NCI-H345 treated with DMSO at 0.1 percent for 48 hours (cell line): ENCODE data around the gene ATP1B2.

Experiments
- DNase-seq: peaks from one replicate; lab custom pipeline; 2025; ENCODE audit not compliant: unreplicated experiment; lab: John Stamatoyannopoulos, UW

The ATP1B2 gene

DNA sequence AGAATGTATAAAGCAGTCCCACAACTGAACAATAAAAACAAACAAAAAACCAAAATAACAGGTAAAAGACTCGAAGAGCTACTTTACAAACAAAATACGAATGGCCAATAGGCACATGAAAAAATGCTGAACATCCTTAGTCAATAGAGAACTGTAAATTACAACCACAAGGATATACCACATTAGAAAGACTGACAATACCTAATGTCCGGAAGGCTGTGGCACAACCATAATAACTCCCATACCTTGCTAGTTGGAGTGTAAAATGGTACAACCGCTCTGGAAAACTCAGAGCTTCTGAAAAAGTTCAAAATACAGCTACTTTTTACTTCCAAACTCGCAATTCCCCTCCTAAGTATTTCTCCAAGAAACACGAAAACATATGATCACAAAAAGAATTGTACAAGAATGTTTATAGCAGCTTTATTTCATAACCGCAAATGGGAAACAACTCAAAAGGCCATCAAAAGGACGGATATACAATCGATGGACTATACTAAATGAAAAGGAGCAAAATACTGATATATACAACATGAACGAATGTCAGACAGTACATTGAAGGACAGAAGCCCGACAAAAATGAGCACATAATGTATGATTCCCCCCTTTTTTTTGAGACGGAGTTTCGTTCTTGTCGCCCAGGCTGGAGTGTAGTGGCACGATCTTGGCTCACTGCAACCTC, 34.3 kb downstream of the ATP1B2 start:
- no peak for DNase-seq

DNA sequence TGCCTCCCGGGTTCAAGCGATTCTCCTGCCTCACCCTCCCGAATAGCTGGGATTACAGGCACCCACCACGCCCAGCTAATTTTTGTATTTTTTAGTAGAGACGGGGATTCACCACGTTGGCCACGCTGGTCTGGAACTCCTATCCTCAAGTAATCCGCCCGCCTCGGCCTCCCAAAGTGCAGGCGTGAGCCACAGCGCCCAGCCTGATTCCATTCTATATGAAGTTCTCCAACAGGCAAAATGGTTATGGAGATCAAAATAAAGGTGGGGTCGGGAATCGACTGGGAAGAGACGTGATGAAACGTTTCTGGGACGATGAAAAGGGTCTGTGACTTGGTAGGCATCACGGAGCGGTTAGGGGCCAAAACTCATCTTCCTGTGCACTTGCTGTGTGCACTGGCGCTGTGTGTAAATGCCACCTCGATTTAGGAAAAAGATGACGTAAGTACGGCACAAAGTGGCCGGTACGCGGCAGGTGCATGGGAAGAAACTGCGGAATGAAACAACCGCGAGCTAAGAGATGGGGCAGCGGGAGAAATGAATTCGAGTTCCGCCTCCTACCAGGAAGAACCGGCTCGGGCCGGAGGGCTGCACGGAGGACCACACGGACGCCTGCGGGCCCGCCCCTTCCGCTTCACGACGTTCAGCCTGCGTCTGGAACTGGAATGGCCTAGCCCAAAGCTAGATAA, 35.0 kb downstream of the ATP1B2 start:
- DNase-seq, result no peak

DNA sequence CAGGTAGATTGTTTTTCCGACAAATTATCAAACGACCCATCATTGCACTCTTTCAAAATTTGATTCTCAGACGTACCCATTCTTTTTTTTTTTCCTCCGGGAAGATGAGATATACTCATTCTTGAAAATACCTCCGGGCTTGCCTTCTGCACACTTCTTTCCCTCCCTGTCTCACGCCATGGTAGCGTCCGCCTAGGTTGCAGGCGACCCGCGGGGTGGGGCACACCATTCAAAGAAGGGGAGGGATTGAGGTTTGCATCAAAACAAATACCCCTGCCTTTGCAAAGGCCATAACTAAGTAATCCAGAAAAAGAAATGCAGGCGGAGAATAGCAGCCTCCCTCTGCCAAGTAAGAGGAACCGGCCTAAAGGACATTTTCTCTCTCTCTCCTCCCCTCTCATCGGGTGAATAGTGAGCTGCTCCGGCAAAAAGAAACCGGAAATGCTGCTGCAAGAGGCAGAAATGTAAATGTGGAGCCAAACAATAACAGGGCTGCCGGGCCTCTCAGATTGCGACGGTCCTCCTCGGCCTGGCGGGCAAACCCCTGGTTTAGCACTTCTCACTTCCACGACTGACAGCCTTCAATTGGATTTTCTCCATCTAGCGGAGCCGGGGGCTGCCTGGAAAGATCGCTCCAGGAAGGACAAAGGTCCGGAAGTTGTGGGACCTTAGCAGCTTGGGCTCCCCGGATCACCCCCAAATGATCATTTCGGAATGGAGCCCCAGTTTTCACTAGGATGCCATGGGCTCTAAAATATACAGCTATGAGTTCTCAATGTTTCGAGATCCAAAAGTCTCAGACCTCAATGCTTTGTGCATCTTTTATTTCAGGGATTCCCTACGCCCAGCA, 35.7 kb downstream of the ATP1B2 start:
- DNase-seq, result peak; percentile 84

DNA sequence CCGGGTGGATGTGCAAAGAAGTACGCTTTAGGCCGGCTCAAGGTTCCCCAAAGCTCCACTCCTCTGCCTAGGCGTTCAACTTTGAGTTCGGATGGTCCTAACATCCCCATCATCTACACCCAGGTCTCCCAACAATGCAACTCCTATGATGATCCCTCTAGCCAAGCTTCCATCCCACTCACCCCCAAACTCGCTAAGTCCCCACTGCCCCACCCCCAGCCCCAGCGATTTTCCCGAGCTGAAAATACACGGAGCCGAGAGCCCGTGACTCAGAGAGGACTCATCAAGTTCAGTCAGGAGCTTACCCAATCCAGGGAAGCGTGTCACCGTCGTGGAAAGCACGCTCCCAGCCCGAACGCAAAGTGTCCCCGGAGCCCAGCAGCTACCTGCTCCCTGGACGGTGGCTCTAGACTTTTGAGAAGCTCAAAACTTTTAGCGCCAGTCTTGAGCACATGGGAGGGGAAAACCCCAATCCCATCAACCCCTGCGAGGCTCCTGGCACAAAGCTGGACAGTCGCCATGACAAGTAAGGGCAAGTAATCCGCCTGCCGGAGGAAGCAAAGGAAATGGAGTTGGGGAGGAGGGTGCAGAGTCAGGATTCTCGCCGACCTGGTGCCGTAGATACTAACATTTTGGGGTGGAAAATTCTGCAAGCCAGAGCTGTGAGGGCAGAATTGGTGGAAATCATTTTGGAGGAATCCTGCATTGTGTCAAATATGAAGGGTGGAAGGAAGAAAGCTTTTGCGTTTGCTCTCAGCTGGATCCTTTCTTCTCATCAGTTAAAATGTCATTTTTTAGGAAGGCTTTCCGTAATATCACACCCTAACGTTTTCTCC, 36.6 kb downstream of the ATP1B2 start, which contains the start of gene TP53:
Gene TP53 (minus strand): TSS at position 419 of the 836 bp plus-strand sequence. CDS start 10,896 bp downstream, outside the sequence.
- peak; percentile 49 for DNase-seq

DNA sequence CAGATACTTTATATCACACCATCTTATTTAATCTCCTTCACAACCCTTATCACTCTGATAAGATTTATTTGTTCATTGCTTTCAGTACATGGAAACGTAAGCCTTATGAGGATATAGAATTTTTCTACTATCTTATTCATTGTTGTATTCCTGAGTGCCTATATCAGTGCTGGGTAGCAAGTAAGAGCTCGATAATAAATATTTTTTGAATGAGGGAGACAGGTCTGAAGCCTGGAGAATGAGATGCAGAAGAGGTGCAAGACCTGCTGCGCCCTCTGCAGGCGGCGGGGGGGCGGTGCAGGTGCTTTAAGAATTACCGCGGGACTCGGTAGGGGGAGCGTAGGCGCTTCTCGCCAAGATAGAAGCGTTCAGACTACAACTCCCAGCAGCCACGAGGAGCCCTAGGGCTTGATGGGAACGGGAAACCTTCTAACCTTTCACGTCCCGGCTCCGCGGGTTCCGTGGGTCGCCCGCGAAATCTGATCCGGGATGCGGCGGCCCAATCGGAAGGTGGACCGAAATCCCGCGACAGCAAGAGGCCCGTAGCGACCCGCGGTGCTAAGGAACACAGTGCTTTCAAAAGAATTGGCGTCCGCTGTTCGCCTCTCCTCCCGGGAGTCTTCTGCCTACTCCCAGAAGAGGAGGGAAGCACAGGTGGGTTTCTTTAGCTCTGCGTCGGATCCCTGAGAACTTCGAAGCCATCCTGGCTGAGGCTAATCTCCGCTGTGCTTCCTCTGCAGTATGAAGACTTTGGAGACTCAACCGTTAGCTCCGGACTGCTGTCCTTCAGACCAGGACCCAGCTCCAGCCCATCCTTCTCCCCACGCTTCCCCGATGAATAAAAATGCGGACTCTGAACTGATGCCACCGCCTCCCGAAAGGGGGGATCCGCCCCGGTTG, 37.4 kb downstream of the ATP1B2 start, which contains the start of gene WRAP53:
Gene WRAP53 (plus strand): TSS at position 570 of the 900 bp plus-strand sequence. CDS start 172 bp downstream, at position 742.
- DNase-seq, result peak; percentile 89

DNA sequence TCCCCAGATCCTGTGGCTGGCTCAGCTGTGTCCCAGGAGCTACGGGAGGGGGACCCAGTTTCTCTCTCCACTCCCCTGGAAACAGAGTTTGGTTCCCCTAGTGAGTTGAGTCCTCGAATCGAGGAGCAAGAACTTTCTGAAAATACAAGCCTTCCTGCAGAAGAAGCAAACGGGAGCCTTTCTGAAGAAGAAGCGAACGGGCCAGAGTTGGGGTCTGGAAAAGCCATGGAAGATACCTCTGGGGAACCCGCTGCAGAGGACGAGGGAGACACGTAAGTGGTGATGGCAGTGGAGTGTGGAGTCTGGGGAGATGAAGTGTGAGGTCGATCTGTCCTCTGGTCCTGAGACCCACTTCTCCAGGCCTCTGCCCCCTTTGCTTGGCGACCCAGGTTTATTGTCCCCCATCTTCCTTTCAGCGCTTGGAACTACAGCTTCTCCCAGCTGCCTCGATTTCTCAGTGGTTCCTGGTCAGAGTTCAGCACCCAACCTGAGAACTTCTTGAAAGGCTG, 38.1 kb downstream of the ATP1B2 start:
- no peak for DNase-seq

DNA sequence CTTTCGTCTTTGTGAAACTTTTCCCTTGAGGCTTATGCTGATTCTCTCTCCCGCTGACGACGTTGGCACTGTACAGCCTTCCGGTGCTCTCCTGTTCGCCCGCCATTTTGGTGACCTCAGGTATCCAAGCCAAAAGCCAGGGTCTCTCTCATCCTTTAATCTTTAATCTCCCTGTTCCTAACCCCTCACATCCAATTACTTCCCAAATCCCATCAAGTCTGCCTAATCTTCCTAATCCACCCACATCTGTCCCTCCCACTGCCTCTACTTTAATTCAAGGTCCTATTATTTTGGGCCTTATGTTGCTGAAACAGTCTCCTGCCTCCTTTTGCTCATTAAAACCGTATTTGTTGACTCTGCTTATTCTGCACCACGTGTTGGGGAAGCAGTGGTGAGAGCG, 44.9 kb downstream of the ATP1B2 start:
- no peak for DNase-seq

DNA sequence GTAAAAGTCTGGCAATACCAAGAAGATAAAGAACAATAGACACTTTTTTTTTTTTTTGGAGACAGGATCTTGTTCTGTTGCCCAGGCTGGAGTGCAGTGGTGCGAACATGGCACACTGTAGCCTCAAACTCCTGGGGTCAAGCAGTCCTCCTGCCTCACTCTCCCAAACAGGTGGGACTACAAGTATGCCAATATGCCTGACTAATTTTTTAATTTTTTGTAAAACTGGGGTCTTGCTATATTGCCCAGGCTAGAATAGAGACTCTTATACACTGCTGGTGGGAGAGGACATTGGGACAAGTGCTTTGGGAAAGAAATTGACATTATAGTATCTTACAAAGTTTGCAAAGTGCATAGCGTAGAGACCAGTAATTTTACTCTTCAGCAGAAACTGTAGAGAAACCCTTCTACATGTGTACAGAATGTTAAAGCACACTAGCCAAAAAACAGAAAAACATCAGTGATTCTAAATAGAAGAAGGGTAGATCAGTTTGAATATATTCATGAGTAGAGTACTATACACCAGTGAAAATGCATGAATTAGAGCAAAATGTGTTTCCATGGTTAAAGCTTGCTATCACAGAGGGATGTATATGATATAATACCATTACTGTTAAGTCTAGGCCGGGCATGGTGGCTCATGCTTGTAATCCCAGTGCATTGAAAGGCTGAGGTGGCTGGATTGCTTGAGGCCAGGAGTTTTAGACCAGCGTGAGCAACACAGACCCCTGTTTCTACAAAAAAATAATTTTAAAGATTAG, 47.3 kb downstream of the ATP1B2 start:
- DNase-seq, result no peak

DNA sequence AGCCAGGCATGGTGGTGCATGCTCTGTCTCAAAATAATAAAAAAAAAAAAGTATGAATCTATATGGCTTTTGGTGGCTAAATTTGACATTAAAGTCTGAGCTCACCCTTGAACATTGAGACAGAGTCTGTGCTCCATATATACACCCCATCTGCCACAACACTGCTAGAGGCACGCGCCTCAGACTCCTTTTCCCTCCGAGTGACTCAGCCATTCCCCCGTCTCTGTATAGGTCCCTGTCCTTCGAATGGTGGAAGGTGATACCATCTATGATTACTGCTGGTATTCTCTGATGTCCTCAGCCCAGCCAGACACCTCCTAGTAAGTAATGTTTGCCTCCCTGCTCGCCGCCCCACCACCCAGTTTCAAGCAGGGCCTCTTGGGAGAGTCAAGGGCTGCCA, 49.8 kb downstream of the ATP1B2 start:
- no peak for DNase-seq

DNA sequence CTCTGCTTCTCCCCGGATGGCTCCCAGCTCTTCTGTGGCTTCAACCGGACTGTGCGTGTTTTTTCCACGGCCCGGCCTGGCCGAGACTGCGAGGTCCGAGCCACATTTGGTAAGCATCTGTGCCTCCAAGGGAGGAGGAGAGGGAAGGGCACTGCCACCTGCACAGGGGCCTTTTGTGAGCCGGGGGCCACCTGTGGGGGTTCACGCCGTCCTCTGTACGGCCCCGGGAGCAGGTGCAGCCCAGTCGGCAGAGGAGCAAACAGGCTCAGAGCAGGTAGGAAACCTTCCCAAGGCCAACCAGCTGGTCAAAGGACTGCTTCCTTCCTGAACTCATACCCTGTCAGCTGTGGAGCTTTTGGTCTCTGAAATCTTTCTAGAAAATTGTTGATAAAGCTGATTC, 51.0 kb downstream of the ATP1B2 start:
- no peak for DNase-seq

DNA sequence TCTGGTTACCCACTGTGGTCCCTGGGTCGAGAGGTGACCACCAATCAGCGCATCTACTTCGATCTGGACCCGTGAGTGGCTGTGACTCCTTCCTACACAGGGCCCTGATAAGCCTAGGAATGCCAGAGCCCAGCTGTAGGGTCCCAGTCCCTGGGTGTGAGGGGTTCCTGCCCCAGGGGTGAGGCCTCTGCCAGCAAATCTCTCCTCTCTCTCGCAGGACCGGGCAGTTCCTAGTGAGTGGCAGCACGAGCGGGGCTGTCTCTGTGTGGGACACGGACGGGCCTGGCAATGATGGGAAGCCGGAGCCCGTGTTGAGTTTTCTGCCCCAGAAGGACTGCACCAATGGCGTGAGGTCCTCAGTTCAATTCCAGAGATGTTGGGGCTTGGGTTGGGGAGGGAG, 52.0 kb downstream of the ATP1B2 start:
- no peak for DNase-seq

DNA sequence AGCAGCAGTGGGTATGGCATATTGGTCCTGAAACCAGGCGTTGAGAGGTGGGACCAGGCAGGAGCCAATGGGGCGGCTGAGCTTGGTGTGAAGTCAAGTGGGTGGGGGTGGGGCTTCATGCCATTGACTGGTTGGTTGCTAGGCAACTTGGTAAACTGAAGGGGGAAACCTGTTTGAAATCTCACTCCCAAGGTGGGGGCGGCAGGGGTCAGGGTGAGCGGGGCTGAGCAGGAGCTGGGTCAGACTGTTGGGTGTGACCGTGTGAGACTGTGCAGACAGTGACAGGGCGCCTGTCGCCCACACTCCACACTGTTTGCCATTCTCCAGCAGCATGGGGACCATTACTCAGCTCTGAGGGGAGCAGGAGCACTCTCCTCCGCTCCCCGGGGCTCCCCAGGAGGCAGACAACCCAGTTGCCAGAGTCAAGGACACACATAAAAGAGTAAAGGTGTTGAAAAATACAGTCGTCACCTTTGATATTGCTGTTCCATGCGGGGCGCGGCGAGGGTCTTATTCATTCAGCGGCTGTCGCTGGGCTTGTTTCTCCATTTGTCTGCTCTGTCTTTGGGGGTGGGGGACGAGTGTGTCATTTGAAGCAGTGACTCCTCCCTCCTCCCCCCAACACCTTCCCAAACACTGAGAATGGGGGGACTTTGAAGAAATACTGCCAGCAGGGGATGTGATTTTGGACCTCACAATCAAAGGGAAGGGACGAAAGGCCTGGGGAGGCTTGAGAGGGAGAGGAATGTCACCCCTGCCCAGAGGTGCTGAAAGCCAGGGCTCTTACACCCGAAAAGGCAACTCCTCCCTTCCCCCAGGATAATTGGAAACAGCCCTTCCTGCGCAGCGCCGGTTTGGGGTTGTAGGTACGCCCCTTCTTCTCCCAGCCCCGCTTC, 53.1 kb downstream of the ATP1B2 start:
- peak; percentile 23 for DNase-seq

DNA sequence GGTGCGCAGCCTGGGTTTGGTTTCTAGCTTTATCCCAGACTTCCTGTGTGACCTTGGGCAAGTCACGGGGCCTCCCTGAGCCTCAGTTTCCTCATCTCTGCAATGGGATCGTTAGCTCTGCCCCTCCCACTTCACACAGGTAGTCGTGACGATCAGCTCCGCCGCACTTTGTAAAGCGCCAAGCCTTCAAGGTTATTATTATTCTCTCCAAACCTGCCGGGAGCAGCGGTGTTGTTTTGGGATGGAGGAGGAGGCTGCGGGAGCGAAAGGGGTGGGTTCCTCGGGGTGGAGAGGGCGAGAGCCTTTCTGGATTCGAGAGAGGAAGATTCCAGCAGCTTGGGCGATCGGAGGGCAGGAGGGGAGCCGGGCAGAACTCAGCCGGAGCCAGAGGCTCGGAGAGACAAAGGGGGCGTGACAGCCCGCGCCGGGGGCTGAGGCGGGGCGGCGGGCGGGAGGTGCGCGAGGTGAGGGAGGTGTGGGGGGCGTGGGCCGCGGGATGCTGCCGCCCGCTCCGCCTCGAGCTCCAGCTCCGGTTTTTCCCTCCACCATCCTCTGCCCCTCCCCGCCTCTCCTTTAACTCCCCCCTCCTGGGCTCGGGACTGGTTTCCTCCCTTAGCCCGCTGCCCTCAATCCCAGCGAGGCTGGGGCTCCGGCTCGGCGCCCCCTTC, 54.0 kb downstream of the ATP1B2 start, which contains the start of gene EFNB3:
Gene EFNB3 (plus strand): TSS at position 602 of the 668 bp plus-strand sequence. CDS start 397 bp downstream, outside the sequence.
- DNase-seq, result peak; percentile 23

DNA sequence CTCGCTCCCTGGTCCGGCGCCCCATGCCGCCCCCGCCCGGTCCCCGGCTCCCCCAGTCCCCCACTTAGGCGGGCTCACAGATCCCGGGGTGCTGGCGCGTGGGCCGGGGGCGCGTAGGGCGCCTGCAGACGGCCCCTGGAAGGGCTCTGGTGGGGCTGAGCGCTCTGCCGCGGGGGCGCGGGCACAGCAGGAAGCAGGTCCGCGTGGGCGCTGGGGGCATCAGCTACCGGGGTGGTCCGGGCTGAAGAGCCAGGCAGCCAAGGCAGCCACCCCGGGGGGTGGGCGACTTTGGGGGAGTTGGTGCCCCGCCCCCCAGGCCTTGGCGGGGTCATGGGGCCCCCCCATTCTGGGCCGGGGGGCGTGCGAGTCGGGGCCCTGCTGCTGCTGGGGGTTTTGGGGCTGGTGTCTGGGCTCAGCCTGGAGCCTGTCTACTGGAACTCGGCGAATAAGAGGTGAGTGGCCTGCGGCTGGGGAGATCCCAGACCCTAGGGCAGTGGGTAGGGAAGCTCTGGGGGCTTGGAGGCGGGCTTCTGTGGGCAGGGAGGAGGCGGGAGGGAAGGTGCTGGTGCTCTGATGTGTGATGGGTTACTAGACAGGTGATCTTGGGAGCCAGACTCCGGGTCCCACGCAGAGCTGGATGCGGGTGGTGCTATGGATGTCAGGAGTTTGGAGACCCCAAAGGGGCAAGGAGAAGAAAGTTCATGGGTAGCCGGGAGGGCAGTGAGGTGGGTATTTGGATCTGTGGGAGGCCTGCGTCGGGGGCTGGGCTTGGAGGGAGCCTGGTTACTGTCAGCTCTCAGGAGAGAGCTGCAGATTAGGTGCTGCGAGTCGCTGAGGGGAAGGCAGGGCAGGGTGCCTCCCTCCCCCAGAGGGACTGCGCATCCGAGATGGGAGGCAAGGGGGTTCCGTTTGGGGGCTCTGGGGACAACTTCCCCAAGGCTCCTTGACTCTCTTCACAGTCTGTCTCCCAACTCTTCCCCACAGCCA, 54.8 kb downstream of the ATP1B2 start:
- DNase-seq, result no peak

DNA sequence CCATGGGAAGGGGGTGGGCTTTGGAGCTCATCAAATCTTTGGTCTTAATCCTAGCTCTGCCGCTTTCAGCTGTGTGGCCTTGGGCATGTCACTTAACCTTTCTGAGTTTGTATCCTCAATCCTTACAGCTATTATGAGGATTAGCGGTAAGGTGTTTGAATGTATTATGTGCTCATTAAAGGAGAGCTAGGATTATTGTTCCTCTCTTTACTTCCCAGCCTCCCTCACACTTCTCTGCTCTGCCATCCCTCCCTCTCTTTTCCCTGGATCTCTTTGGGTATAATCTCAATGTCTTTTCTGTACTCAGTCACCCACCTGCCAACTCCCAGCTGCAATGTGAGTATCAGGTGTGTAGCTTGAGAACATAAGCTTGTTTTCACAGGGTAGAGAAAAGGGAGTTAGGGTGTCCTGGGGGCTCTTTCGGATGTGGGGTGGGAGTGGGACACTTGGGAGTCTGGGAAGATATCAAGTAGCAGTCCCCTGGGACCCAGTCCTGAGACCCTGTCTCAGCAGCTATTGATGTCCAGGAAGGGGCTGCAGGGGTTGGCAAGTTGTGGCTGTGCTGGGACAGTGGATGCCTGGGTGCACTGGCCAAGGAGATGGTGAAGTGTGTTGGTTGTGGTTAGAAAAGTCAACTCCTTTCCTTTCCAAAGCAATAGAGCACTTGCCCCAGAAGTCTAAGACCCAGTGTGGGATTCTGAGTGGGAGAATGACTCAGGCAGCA, 56.1 kb downstream of the ATP1B2 start:
- no peak for DNase-seq
